Testis (tissue), 3 donors: ENCODE results near the gene MRPL27. TPM values are rescaled to one million over a fixed set of nuclear protein-coding genes. Genes with fewer than 3 reads are reported as not detected.

Experiments used
- DNase-seq: peaks from one replicate; pipeline ENCODE4 v3.0.0-alpha.2; 2019
- H3K27ac ChIP-seq, 2 donors: fragments of 200-600 bp; sonication (generic); one replicate each; pipeline ENCODE4 v1.5.1; 2019
- H3K27me3 ChIP-seq: fragments of 200-600 bp; sonication (generic); one replicate; pipeline ENCODE4 v1.5.1; 2019
- H3K36me3 ChIP-seq: fragments of 200-600 bp; sonication (generic); one replicate; pipeline ENCODE4 v1.5.1; 2017; ENCODE audit warnings: low read depth; ENCODE audit errors: missing control alignments
- H3K4me1 ChIP-seq: fragments of 200-600 bp; sonication (generic); one replicate; pipeline ENCODE4 v1.5.1; 2019
- H3K4me3 ChIP-seq, 2 donors: fragments of 200-600 bp; sonication (generic); one replicate each; pipeline ENCODE4 v1.5.1; 2017 to 2019
- H3K9me3 ChIP-seq: fragments of 200-600 bp; sonication (generic); one replicate; pipeline ENCODE4 v1.5.1; 2017
- CTCF ChIP-seq, 3 experiments: fragments of 450-650 bp in 2 of 3; fragments of 200-600 bp in 1 of 3; sonication (generic) in 1 of 3; IDR thresholded peaks; one replicate each; pipeline ENCODE4 v1.5.1; 2016 to 2019; ENCODE audit warnings: antibody characterized with exemption in 3 of 3, mild to moderate bottlenecking in 2 of 3, moderate library complexity in 1 of 3
- POLR2A ChIP-seq: fragments of 450-650 bp; IDR thresholded peaks from one replicate; pipeline ENCODE4 v1.6.1; 2017; ENCODE audit warnings: antibody characterized with exemption, mild to moderate bottlenecking, moderate library complexity
- WGBS, 2 donors: methylation state at CpG; one replicate each; pipeline ENCODE4 v1.1.5; 2018; 5-methylcytosine and 5-hydroxymethylcytosine counted together
- intact Hi-C: fragments of 100-400 bp; cut with DNase I; formaldehyde crosslinking; loops from one replicate; pipeline ENCODE4 v1.15.1; 2023; ENCODE audit warnings: low total_unique reads
- polyA plus RNA-seq: library from polyadenylated mRNA; stranded (reverse); fragments of 350-450 nt; fragmentation: Illumina TruSeq; extraction: RNeasy Lipid Tissue Mini Kit (QIAGEN cat#74804); gene quantifications from one replicate; pipeline ENCODE4 v1.2.3, GENCODE V29; 2014; ENCODE audit warnings: low read depth, low replicate concordance; ENCODE audit not compliant: insufficient read depth
- total RNA-seq, 2 donors: library from RNA; depleted of rRNA; stranded (reverse); fragments of >200 nt; gene quantifications; one replicate each; pipeline ENCODE4 v1.2.3, GENCODE V29; 2016

The MRPL27 gene
- total and polyA plus RNA-seq, 3 donors from 2014 or later, result 54.5 to 69.1 (median 65.1) TPM

GRCh38 chr17:50355336-50355700 is 17.7 kb downstream of the MRPL27 start:
- H3K4me1 ChIP-seq, result peaks cover 21% of the 10 kb centered on the region
- no peak overlapping the region for H3K4me3 ChIP-seq
- intact Hi-C loops, result no loop called here
- no peaks in the 10 kb centered on the region for H3K36me3 ChIP-seq
- WGBS, 2 donors, result 81 to 88% methylated on average over 1 to 4 of the region's 4 CpGs
- no peak overlapping the region for H3K27ac ChIP-seq
- no peak for TF ChIP-seq CTCF (IDR thresholded peaks at IDR 0.05)
- TF ChIP-seq POLR2A, result no peak
- H3K27me3 ChIP-seq, result no peaks in the 10 kb centered on the region
- no peak for DNase-seq
- H3K9me3 ChIP-seq, result no peaks in the 10 kb centered on the region

DNA sequence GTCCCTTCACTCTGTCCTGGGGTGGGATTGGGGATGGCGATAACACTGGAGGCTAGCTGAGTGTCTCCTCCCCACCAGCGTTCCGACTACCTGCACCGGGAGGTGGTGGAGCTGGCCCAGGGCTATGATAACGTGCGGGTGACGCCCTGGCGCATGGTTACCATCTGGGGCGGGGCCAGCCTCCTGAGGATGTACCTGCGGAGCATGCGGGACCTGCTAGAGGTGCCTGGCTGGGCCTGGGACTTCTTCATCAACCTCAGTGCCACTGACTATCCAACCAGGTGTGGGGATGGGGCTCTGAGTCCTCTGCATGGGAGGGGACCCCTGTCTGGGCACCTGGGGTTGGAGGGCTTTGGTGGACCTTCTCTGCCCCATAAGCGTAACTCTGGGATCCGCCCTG is 18.2 kb downstream of the MRPL27 start:
- Histone ChIP-seq H3K9me3 (no peaks in the 10 kb centered on the region), H3K4me3 (no peak overlapping the region), H3K27ac (no peak overlapping the region), H3K36me3 (no peaks in the 10 kb centered on the region), H3K4me1 (peaks cover 16% of the 10 kb centered on the region), H3K27me3 (no peaks in the 10 kb centered on the region)
- WGBS, 2 donors, result 92 to 94% methylated on average over 13 of the region's 13 CpGs
- intact Hi-C loops, result no loop called here
- TF ChIP-seq POLR2A, result no peak
- TF ChIP-seq CTCF (IDR thresholded peaks at IDR 0.05), result no peak
- no peak for DNase-seq

- Histone ChIP-seq H3K27me3 (no peaks in the 10 kb centered on the region), H3K4me3 (no peak overlapping the region), H3K36me3 (no peaks in the 10 kb centered on the region), H3K9me3 (no peaks in the 10 kb centered on the region), H3K27ac (no peak overlapping the region), H3K4me1 (peaks cover 10% of the 10 kb centered on the region)
- 88 to 91% methylated on average over 5 to 15 of the region's 15 CpGs for WGBS, 2 donors
- DNase-seq, result no peak
- intact Hi-C loops, result no loop called here
- TF ChIP-seq CTCF (IDR thresholded peaks at IDR 0.05) (no peak), POLR2A (no peak)
These were observed 18.8 kb downstream of the MRPL27 start for GRCh38 chr17:50354198-50354597.

GRCh38 chr17:50353600-50354195 is 19.3 kb downstream of the MRPL27 start:
- Histone ChIP-seq H3K36me3 (no peaks in the 10 kb centered on the region), H3K27me3 (no peaks in the 10 kb centered on the region), H3K27ac (no peak overlapping the region), H3K9me3 (no peaks in the 10 kb centered on the region), H3K4me1 (peaks cover 9% of the 10 kb centered on the region), H3K4me3 (no peak overlapping the region)
- intact Hi-C loops, result no loop called here
- no peak for DNase-seq
- TF ChIP-seq POLR2A (no peak), CTCF (IDR thresholded peaks at IDR 0.05) (no peak)
- WGBS, 2 donors, result 88 to 92% methylated on average over 14 to 24 of the region's 27 CpGs
